Right forelimb (tissue), 1 donor: ENCODE measurements around the gene CELF6.
"Not testable (repeated sequence)": the region's sequence is repeated elsewhere in the genome, so short reads cannot be mapped to it uniquely, and the experiment has no call there.

ENCODE experiments used
- DNase-seq: peaks from one replicate; pipeline ENCODE4 v3.0.0-alpha.2; 2018

Gene CELF6

DNA sequence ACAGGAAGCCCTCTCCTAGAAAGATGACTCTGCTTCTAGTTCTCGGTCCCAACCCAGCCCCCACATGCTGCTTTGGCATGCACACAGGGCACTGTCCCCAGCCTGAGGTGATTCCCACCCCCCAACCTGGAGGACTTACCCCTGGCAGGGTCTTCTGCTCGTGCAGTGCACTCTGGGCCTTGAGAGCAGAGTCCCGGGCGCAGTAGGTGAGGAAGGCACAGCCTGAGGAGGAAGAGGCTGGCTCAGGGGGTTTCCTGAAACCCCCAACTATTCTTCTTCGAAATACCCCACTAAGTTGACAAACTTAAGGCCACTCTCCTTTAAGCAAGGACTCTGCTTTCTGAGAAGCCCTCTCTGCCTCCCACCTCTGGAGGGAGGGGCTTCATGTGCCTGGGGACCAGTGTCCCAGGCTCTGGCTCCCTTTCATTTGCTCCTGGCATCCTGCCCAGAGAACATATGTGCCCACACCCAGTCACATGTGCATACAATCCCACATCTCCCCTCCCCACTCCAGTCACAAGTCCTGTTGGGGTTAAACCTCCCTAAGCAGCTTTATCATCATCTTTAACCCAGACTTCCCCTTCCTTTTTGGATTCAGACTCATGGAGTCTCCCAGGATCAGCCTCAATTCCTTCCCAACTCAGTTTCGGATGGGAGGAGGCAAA, 4.1 kb downstream of the CELF6 start:
- DNase-seq = no peak

DNA sequence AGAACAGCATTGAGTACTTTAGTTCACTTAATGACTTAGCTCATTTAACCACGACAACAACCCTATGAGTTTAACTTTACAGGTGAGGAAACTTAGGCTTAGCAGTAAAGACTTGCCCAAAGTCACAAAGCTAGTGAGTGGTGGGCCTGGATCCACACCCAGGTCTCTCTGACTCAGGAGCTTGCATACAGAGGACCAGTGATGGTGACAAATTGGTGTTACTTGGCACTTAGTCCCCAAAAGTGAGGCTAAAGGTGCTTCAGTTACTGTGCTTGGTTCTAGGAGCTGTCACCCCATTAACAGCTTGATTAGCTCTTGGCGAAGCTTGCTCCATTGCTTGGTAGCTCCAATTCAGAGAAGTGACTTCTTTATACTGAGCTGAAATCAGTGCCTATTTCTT, 6.1 kb downstream of the CELF6 start:
- DNase-seq = no peak

DNA sequence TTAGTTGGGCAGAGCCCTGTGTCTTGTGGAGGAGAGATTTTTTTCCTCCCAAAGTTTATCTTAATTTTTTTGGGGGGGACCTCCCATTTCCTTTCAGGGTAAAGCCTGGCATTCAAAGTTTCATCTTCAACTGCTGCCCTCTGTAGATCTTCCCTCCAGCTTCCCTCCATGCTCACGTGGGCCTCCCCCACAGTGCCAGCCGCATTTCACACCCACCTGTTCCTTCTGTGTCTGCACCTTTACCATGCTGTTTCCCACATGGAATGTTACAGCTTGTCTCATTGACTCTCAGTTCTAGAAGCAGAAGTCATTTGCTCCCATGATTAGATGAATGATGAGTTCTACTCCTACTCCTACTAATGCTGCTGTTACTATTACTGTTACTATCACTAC, 6.5 kb downstream of the CELF6 start:
- DNase-seq = no peak

DNA sequence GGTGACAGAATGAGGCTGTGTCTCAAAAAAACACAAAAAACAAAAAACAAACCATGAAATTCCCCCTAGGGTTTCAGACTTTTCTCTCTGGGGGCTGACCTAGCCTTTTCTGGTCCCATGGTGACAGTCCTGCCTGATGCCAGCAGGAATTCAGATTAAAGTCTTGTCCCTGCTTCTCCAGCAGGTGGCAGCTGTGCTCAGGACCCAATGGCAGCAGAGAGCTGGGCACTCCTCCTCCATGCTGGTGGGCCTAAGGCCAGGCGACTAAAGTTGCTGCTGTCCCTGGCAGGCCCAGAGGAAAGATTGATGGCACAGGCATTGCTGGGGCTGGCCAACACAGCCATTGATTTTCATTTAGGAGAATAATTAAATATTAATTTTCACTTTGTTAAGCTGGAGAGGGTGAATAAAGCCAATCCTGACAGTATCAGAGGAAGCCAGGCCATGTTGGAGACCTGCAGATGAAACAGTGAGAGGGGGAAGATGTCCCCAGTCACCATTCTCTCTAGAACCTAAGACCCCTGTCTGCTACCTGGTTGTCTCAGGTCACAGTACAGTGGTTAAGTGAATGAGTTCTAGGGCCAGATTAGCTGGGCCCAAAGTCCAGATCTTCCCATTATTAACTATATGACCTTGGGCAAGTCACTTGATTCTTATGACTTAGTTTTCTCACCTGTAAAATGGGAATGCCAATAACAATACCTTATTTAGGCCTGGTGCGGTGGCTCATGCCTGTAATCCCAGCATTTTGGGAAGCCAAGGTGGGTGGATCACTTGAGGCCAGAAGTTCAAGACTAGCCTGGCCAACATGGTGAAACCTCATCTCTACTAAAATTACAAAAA, 7.1 kb downstream of the CELF6 start:
- peak; percentile 55 for DNase-seq

DNA sequence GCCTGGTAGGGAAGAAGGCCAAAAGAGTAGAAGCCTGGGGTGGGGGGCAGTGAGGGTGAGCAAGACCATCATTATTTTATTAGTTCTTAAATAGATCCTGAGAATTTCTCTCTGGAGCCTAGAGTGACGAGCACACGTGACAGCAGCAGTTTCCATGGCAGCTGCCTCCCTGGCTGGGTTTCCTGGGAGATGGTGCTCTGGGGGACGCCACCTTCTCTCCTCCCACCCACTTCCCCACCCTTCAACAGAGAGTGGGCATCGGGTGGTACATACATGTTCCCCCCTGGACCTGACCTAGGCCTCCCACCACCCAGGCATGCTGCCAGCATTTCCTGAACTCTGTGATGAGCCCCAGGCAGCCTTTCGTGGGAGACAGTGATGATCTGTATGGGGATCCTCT, 12.9 kb downstream of the CELF6 start:
- no peak for DNase-seq

DNA sequence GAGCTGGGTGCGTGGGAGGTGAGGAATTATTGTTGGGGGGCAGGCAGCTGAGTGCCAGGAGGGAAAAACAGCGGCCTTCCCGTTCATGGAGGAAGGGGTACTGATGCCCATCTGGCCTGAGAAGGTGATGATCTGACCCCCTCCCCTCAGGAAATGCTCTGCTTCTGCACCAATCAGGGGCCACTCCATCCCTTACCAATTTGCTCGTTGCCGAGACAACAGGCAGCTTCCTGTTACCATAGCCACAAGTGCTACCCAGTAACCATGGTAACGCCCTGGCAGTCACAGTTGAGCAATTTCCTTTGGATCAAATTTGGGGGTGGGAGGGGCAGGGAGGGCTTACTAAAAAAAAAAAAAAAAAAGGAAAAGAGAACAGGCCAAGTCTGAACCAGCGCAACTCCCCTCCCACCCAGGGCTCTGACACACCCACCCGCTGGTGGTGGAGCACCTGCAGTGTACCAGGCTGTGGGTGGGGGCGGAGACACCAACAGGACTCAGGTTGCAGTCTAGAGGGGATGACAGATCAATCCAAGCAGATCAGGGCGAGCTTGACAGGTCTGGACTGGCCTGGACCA, 13.7 kb downstream of the CELF6 start:
- no peak for DNase-seq

DNA sequence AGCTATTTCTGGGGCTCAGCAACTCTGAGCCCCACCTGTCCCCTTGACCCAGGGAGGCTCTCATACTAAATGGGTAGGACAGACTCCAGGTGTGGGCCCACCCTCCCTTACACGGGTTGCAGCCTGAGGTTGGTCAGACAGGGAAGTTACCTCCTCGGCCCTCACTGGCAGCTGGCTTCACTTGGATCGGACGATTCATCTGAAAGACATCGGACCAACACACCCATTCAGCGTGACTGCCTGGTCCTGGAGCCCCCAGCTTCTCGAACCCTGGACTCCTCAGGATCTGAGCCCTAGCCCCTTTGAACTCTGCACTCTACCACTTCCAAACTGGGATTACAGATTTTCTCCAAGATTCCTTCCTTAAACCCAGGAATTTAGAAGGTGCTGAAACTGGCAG, 15.4 kb downstream of the CELF6 start:
- no peak for DNase-seq

DNA sequence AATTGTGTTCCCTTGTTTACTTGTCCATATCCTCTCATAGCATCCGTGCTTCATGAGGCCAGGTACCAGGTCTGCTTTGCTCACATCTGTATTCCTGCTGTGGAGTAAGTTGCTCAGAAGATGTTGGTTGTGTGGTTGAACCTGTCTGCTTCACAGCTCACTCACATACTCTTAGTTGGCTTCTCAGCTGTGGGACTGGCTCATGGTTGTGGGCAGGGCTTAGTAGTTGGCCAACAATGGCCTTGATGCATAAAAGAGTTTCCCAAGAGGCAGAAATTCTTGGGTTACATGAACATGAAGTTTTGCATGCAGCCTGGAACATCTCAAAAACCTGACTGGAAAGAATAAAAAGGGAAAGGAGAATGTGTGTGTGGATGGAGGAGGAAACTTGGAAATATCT, 17.0 kb downstream of the CELF6 start:
- DNase-seq = no peak

DNA sequence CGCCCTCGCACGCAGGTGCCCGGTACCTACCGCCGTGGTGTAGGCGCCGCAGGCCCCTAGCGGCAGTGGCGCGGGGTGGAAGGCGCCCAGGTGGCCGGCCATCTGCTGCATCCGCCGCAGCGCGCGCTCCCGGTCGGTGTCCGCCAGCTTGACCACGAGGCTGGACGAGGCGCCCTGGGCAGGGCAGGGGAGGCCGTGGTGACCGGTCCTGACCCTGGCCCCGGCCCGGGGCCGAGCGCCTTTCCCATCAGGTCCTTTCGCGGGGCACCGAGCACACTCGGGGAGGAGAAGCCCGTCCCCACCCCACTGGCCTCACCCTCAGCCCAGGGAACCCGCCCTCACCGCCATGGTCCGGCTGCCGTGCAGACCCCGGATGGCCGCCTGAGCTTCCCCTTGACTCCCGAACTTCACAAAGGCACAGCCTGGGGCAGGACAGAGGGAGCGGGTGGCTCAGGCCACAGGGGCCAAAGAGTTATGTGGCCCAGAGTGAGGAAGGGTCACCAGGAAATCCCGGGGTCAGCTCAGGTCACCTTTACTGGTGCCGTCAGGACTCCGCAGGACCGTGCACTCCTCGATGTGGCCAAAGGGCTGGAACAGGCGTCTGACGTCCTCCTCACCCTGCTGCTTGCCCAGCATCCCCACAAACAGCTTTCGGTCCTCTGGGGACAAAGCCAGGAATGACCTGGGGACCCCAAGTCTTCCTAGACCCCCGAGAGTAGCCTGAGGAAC, 30.2 kb downstream of the CELF6 start:
- no peak for DNase-seq

DNA sequence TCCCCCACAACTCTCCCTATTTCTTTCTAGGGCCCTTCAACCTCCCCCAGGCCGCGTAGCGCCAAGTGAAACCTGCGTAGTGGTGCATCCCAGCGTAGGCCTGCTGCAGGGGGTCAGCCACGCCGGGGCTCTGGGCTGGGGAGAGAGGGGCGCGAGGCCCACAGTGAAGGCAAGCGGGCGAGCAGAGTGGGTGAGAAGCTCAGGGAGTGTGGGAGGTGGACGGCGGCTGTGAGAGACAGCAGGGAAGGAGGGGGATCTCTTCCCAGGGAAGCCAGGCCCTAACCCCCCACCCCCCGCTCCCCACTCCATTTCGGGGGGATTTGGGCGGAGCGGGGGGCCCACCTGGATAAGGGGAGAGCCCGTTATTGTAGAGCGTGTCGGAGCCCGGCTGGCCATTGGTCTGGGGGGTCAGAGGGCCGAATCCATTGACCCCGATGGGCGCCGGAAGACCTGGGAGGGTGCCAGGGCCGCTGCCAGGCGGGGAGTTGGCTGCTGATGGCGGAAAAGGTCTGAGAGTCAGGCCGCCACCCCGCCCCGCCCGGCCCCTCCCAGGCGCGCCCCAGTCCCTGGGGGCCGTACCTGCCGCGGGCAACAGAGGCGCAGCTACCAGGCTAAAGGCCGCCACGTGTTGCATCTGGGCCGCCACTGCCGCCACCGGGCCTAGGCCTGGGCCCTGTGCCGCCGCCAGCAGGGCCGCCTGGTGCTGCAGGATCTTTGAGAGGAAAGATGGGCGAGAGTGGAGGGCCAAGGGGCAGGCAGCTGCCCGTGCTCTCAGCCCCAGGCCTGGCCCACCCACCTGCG, 31.0 kb downstream of the CELF6 start:
- no peak for DNase-seq

DNA sequence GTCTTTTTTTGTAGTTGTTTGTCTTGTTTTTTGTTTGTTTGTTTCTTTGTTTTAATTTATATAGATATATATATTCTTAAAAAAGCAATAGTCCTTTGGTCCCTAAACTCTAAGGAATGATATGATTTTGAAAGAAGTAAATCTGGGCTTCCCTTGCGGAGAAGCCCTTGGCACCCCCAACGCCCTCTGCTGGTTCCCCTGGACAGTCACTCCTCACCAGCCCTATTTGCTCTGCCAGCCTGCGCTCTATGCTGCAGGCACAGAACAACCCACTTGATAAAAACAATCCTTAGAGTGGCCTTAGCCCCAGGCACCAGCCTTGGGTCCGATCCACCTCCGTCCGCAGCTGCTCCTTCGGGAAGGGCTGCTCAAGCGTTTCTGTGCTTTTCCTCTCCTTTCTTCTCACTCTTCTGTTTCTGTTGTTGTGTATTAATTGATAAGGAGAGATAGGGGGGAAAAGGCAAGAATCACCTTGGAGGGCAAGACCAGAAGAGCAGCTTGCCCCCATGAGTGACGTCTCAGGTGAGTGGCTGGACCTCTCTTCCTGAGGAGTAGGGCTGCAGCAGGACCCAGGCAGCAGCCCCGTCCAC, 33.9 kb downstream of the CELF6 start:
- DNase-seq = no peak

DNA sequence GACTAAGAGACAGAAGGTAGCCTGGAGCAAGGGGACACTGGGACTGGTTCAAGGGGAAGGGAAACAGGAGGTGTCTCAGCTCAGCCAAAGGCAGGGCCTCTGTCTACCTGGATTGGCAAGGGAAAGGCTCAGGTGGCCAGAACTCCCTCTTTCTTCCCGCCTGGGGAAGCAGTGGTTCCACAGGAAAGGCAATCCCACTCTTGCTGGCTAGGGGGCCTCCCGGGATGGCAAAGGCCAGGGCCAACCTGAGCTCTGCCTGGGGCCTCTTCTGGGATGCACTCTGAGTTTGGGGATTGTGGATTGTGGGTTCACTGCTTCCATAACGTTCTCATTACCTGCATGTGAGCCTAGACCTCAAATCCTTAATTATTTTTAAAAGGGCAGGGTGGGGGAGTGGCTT, 34.6 kb downstream of the CELF6 start:
- DNase-seq = no peak

DNA sequence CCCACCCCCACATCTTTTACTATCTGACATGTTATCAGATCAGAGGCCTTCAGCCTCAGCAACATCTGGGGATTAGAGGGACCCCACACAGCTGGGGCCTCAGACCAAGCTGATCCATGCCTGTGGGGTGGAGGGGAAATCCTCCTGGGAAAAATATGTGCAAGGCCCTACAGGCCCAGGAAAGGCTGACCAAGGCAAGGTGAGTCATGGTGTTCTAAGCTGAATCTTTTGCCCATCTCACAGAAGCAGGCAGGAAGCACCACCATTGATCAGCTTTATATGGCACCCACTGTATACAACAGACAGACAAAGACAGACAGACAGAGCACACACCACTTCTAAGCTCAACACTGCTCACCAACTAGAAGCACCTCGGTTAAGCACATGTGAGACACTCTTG, 35.2 kb downstream of the CELF6 start:
- no peak for DNase-seq

DNA sequence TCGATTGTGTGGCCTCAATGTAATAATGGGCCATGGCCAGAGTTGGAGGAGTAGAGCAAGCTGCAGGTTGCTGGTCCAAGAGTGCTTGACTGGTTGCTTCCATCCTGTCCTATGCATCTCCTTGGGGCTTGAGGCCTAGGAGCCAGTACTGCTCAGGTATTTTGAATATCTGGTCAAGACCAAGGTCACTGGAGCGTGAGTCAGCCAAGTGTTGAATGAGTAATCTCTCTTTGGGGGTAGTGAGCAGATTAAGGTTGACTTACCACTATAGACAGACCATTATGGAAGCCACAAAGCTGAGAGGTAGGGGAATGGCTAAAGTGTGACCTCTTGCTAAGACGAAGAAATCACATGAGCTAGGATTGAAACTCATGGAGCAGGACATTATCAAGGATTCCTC, 38.2 kb downstream of the CELF6 start:
- no peak for DNase-seq

DNA sequence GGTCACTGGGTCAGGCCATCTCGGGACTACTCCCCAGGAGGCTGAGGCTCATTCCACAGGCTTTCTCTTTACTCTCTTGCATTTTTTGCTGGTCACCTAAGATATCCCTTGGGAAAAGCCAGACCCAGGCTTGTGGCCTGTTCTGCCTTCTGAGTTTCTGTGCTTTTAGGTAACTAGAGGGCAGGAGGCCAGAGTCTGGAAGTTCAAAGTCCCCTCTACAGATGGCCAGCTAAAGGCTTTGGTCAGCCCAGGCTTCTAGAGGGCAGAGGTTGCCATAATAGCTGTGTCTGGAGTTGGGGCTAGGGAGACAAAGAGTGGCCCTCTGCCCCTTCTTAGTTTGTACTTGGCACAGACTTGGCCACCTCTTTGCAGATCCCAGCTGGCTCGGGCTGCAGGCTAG, 39.2 kb downstream of the CELF6 start:
- no peak for DNase-seq

DNA sequence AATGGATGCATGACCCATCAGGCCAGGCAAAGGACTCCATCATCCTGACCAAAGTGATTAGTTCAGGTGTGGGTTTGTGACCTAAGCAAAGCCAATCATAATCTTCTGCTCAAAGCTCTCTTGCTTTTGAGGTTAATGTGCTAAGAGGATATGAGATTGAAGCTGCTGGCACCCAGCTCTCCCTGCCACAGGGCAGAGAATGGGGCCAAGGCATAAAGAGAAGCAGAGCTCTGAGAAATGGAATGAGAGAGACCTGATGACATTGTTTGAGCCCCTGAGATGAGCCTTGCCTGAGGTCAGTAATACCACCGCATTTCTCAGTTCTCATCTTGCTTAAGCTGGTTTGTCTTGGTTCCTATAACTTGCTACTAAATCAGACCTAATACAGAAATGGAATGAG, 41.2 kb downstream of the CELF6 start:
- DNase-seq = no peak

DNA sequence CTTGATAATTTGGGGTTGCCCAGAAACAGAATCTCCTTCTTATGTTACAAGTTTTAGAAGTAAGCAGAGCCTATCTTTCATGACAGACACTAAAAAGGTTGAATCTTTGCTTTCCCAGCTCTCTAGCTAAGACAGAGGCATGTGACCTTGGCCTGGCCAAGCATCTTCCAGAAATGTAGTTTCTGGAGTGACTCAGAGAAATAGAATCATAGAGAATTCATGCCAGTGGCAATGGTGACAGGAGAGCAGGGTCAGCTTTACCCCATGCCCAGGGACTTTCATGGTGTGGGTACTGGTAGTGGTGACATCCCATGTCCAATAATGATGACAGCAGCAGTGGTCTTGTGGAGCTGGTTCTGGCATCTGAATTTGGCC, 43.6 kb downstream of the CELF6 start:
- DNase-seq = no peak

DNA sequence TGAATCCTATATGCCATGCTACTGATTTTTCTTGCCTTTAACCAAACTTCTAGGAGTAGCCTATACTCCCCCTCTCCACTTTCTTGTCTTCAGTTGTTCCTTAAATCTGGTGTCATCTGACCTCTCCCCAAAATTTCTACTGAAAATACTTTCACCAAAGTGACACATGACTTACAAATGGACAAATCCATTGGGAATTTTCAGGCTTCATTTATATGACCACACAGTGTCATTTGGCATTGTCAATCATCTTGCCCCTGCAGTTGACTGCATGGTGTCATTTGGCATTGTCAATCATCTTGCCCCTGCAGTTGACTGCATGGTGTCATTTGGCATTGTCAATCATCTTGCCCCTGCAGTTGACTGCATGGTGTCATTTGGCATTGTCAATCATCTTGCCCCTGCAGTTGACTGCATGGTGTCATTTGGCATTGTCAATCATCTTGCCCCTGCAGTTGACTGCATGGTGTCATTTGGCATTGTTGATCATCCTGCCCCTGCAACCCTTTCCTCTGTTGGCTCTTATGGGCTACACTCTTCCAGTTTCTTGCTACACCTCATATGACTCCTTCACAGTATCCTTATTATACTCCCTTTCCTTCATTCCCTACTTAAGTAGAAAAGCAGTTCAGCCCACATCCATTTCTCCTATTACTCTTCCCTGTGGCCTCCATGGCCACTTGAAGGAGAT, 44.2 kb downstream of the CELF6 start:
- DNase-seq = not testable (repeated sequence)

DNA sequence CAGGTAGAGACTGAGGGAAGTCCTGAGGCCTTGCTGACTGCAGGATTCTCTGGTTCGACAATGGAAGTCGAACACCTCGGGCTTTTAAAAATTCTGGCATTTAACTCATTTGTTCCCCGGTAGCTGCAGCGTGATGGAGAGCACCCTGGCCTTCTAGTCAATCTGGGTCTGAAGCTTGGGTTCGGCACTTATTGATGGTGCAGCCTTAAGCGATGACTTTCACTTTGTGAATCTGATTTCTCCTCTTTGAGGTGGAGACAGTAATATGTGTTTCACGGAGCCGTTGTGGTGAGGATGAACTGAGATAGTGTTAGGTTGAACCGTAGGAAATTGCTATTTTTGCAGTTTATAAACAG, 47.0 kb downstream of the CELF6 start:
- DNase-seq = no peak

DNA sequence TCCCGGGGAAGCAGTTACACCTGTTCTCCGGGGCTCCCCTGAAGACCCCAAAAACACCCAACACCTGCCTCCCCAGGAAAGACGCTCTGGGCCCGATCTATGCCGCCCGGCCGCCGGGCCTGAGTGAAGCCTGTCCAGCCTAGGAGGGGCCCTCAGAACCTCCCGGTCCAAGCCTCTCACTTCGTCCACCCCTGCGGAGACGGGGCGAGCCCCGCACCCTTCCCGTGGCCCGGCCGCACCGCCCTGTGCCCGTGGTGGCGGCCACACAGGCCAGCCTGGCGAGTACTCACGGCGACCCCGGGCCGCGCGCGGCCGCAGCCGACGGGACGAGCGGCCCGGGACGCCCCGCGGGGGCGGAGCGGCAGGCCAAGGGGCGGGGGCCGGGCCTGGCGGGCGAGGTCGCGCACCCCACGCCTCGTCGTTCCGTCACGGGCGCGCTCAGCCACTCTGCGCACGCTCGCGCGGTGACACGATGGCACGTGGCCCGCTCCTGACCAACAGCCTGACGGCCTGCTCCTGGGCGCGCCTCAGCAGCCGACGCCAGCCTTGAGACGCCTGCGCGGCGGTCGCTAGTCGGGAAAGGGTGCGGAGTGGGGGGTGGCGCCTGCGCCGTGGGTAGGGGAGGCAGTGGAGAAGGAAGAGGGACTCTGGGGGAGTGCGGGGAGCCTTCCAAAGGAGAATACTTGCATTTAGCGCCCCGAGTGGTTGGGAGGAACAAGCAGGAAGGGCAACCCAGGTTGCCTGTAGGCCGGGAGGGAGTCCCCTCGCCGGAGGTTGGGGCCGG, 47.6 kb downstream of the CELF6 start, which contains the start of gene PARP6:
Gene PARP6 (minus strand): TSS at position 342 of the 784 bp plus-strand sequence. CDS start 5,077 bp downstream, outside the sequence.
- DNase-seq = peak; percentile 99

DNA sequence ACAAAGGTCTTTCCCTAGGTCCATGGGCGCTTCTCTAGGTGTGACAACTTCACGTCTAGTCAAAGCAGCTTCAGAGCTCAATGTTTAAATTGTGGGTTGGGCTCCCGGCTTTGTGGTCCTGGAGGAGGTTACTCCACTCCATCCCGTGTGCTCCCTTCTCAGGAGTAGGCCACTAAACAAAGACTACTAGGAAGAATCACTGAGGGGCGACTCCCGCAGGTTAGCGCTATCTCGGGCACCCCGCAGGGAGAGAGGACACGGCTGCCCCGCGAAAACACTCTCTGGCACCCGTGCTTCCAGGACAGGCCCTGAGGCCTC, 48.1 kb downstream of the CELF6 start:
- peak; percentile 47 for DNase-seq
